Measurements from ENCODE around the gene CPSF4. TPM values are rescaled to one million over a fixed set of nuclear protein-coding genes. Genes with fewer than 3 reads are reported as not detected.
"Not testable (repeated sequence)": the region's sequence is repeated elsewhere in the genome, so short reads cannot be mapped to it uniquely, and the experiment has no call there.

The CPSF4 gene
- total RNA-seq, 2 experiments from 2014 or later = 84.4 to 88.6 TPM

GRCh38 chr7:99409806-99410205, 28.9 kb upstream of the CPSF4 start:
- Histone ChIP-seq H3K9me3 (ENCODE audit: low read length) (no peaks in the 10 kb centered on the region), H3K36me3 (ENCODE audit: insufficient read depth, low read length) (peaks cover 54% of the 10 kb centered on the region), H3K79me2 (ENCODE audit: insufficient read depth, low read depth, low read length) (peaks cover 67% of the 10 kb centered on the region), H3K4me1 (ENCODE audit: insufficient read depth, low read length, poor library complexity, severe bottlenecking) (peaks cover 32% of the 10 kb centered on the region), H2AFZ (ENCODE audit: low read length) (no peak overlapping the region), H4K20me1 (ENCODE audit: insufficient read depth, low read length) (peaks cover 22% of the 10 kb centered on the region; the same call in 1 of the 2 replicates), H3K27ac (ENCODE audit: low read depth, low read length, poor library complexity, severe bottlenecking) (peak overlapping the region; percentile 69), H3K4me2 (ENCODE audit: low read length) (peak overlapping the region; percentile 95), H3K9me2 (ENCODE audit: insufficient read depth, low read length) (no peaks in the 10 kb centered on the region), H3K4me3 (ENCODE audit: low read depth, low read length, poor library complexity, severe bottlenecking) (peak overlapping the region; percentile 92)
- TSS peak; percentile 56 for BruUV-seq (replicated peaks)
- ChIA-PET CTCF (ENCODE audit: unreplicated experiment) (no interaction called here), POLR2A (interaction anchor here (0.9 kb wide), 1 partner anchor 10 kb away, joined by 4 read pairs; no protein-coding TSS in a partner anchor)
- intact Hi-C loops (cut with micrococcal nuclease; ENCODE audit: unreplicated experiment) = loop anchor here (2.0 to 5.0 kb wide), 2 partner anchors 29 to 38 kb away; partner anchors contain the start of gene ARPC1B
- TF ChIP-seq CTCF (conservative IDR thresholded peaks at IDR 0.05; ENCODE audit: low read length) = no peak
- TF ChIP-seq EZH2phosphoT487 (IDR thresholded peaks at IDR 0.05; ENCODE audit: borderline replicate concordance, low read depth, low read length) = no peak
- DNase-seq (ENCODE audit: low spot score) = no peak

GRCh38 chr7:99410635-99411034, 28.1 kb upstream of the CPSF4 start:
- no peak for DNase-seq (ENCODE audit: low spot score)
- Histone ChIP-seq H3K79me2 (ENCODE audit: insufficient read depth, low read depth, low read length) (peaks cover 59% of the 10 kb centered on the region), H4K20me1 (ENCODE audit: insufficient read depth, low read length) (peaks cover 22% of the 10 kb centered on the region; the same call in 1 of the 2 replicates), H3K9me2 (ENCODE audit: insufficient read depth, low read length) (no peaks in the 10 kb centered on the region), H3K4me1 (ENCODE audit: insufficient read depth, low read length, poor library complexity, severe bottlenecking) (peaks cover 31% of the 10 kb centered on the region), H3K27ac (ENCODE audit: low read depth, low read length, poor library complexity, severe bottlenecking) (no peak overlapping the region), H3K4me3 (ENCODE audit: low read depth, low read length, poor library complexity, severe bottlenecking) (peak overlapping the region; percentile 92), H3K4me2 (ENCODE audit: low read length) (peak overlapping the region; percentile 95), H2AFZ (ENCODE audit: low read length) (no peak overlapping the region), H3K36me3 (ENCODE audit: insufficient read depth, low read length) (peaks cover 56% of the 10 kb centered on the region), H3K9me3 (ENCODE audit: low read length) (no peaks in the 10 kb centered on the region)
- ChIA-PET POLR2A (no interaction called here), CTCF (ENCODE audit: unreplicated experiment) (interaction anchor here (0.9 kb wide), 1 partner anchor 18 kb away, joined by 6 read pairs; no protein-coding TSS in a partner anchor)
- intact Hi-C loops (cut with micrococcal nuclease; ENCODE audit: unreplicated experiment) = no loop called here
- no TSS peak for BruUV-seq (replicated peaks)
- TF ChIP-seq CTCF (conservative IDR thresholded peaks at IDR 0.05; ENCODE audit: low read length) = no peak
- no peak for TF ChIP-seq EZH2phosphoT487 (IDR thresholded peaks at IDR 0.05; ENCODE audit: borderline replicate concordance, low read depth, low read length)

GRCh38 chr7:99415513-99416127, 23.1 kb upstream of the CPSF4 start:
- CTCF ChIA-PET (ENCODE audit: unreplicated experiment); H3K4me1 ChIP-seq (ENCODE audit: insufficient read depth, low read length, poor library complexity, severe bottlenecking); H3K4me3 ChIP-seq (ENCODE audit: low read depth, low read length, poor library complexity, severe bottlenecking); H3K79me2 ChIP-seq (ENCODE audit: insufficient read depth, low read depth, low read length); H3K4me2 ChIP-seq (ENCODE audit: low read length); BruUV-seq (replicated peaks); H3K9me3 ChIP-seq (ENCODE audit: low read length); H4K20me1 ChIP-seq (ENCODE audit: insufficient read depth, low read length); intact Hi-C loops (cut with micrococcal nuclease; ENCODE audit: unreplicated experiment); H2AFZ ChIP-seq (ENCODE audit: low read length); H3K9me2 ChIP-seq (ENCODE audit: insufficient read depth, low read length); H3K27ac ChIP-seq (ENCODE audit: low read depth, low read length, poor library complexity, severe bottlenecking): not testable (repeated sequence)
- peaks cover 95% of the 10 kb centered on the region for H3K36me3 ChIP-seq (ENCODE audit: insufficient read depth, low read length)
- POLR2A ChIA-PET = interaction anchor here (0.9 kb wide), 1 partner anchor 8 kb away, joined by 3 read pairs; no protein-coding TSS in a partner anchor
- TF ChIP-seq CTCF (conservative IDR thresholded peaks at IDR 0.05; ENCODE audit: low read length) = peak; percentile 72
- peak; percentile 42 for DNase-seq (ENCODE audit: low spot score)
